BJ (cell line): Measurements from ENCODE around the gene ZBTB20. TPM values are rescaled to one million over a fixed set of nuclear protein-coding genes. Genes with fewer than 3 reads are reported as not detected.

Experiments
- CTCF ChIA-PET: fragments of 350-600 bp; formaldehyde crosslinking; extraction: SDS; loops from one replicate; lab custom pipeline; 2021; ENCODE audit warnings: antibody characterized with exemption, inconsistent platforms; lab: Yijun Ruan, JAX
- POLR2A ChIA-PET: fragments of 300-600 bp; sonication (Branson Sonifier 250); formaldehyde crosslinking; extraction: SDS; loops from one replicate; lab custom pipeline; 2021; ENCODE audit warnings: antibody characterized with exemption; lab: Charles Lee
- DNase-seq: peaks from one replicate; pipeline ENCODE4 v3.0.0-alpha.2; 2011; ENCODE audit warnings: low read depth
- H3K27me3 ChIP-seq: 2 replicates; pipeline ENCODE4 v1.6.0; 2011; ENCODE audit warnings: low read length; ENCODE audit not compliant: control insufficient read depth, insufficient read depth
- H3K36me3 ChIP-seq: 2 replicates; pipeline ENCODE4 v1.5.1; 2011; ENCODE audit warnings: low read length; ENCODE audit not compliant: control insufficient read depth, insufficient read depth
- H3K4me3 ChIP-seq: 2 replicates; pipeline ENCODE4 v1.5.1; 2011; ENCODE audit warnings: low read depth, mild to moderate bottlenecking, control low read depth, low read length
- CTCF ChIP-seq: IDR thresholded peaks from 2 replicates; pipeline ENCODE4 v1.5.1; 2011; ENCODE audit warnings: low read depth, mild to moderate bottlenecking, control low read depth, inconsistent platforms, low read length, moderate library complexity; ENCODE audit not compliant: insufficient read depth
- polyA plus RNA-seq: library from polyadenylated mRNA; depleted of rRNA; stranded (reverse); fragments of >200 nt; gene quantifications from 2 replicates; pipeline ENCODE4 v1.2.3, GENCODE V29; 2011

The ZBTB20 gene
- polyA plus RNA-seq, 1 experiment: 6.0 TPM

DNA sequence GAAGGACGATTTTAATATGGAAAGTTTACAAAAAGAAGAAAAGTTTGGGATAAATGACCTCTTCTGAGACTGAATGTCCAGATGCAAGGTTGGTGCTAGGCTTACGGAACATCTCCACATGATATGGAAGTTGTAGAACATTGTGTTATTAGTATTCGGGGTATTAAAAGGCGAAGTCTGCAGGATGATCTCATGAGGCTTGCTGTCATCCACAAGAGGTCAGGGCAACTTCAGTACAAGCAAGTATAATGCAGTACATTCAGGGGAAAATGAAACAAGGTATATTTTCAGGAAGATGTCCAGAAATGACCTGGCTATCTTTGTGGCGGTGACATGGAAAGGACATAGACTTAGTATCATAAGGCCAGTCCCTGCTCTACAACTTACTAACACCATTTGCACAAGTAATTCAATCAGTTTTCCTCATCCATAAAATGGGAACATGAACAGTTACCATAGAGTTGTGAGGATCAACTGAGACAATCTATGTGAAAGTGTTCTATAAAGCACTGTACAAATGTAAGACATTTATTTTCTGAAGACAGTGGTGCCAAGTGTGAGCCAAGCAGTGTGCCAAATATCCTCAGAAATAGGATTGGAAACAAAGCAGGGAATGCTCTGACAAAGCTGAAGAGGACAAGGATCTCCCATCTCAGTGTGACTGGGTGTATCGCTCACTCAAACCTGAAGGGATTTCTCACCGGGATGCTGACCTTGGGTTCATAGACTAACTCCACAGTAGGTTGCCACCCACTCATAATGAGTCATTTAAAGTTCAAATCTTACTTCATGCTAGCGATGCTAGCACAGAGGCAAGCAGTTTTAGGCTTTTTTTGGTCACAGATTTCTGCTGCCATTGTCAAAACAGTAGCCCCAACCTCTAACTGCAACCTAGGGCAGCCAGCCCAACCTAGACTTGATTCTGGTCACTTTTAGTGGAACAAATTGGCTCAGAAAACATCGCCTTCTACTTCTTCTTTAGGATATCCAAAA, 735.0 kb downstream of the ZBTB20 start:
- no peak overlapping the region for H3K4me3 ChIP-seq
- H3K27me3 ChIP-seq: no peaks in the 10 kb centered on the region
- CTCF ChIA-PET: interaction anchor here (1.1 to 2.1 kb wide), 2 partner anchors 28 kb away, joined by 3 to 5 read pairs; no protein-coding TSS in a partner anchor
- H3K36me3 ChIP-seq: no peaks in the 10 kb centered on the region
- DNase-seq: no peak
- POLR2A ChIA-PET: interaction anchor here (1.2 kb wide), 1 partner anchor 32 kb away, joined by 3 read pairs; no protein-coding TSS in a partner anchor
- TF ChIP-seq CTCF: peak; percentile 29; the same call in 1 of the 2 replicates

DNA sequence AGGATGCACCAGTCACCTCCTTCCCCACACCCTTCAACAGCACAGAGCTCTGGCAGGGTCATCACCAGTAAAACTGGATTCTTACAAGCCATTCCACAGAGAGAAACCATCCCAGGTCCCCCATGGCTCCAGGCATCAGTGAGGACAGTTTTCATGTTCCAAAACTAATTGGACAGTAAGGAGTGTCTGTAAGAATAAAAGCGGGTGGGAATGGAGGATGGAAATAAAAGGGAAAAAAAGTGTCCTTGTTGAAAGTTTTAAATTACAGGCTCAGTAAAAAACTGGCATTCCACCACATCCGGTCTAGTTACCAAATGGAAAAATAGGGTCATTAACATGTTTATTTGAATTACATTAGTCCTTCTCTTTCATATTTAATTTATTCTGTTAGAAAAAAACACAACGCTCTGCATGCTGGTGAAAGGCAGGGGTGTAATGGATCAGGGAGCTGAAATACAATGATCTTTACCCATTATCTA, 735.9 kb downstream of the ZBTB20 start:
- no peak for TF ChIP-seq CTCF
- ChIA-PET POLR2A (interaction anchor here (1.2 kb wide), 1 partner anchor 31 kb away, joined by 3 read pairs; no protein-coding TSS in a partner anchor), CTCF (interaction anchor here (1.1 to 1.3 kb wide), 3 partner anchors 19 to 121 kb away, joined by 3 read pairs; no protein-coding TSS in a partner anchor)
- no peak overlapping the region for H3K4me3 ChIP-seq
- no peaks in the 10 kb centered on the region for H3K36me3 ChIP-seq
- no peaks in the 10 kb centered on the region for H3K27me3 ChIP-seq
- DNase-seq: peak; percentile 69

DNA sequence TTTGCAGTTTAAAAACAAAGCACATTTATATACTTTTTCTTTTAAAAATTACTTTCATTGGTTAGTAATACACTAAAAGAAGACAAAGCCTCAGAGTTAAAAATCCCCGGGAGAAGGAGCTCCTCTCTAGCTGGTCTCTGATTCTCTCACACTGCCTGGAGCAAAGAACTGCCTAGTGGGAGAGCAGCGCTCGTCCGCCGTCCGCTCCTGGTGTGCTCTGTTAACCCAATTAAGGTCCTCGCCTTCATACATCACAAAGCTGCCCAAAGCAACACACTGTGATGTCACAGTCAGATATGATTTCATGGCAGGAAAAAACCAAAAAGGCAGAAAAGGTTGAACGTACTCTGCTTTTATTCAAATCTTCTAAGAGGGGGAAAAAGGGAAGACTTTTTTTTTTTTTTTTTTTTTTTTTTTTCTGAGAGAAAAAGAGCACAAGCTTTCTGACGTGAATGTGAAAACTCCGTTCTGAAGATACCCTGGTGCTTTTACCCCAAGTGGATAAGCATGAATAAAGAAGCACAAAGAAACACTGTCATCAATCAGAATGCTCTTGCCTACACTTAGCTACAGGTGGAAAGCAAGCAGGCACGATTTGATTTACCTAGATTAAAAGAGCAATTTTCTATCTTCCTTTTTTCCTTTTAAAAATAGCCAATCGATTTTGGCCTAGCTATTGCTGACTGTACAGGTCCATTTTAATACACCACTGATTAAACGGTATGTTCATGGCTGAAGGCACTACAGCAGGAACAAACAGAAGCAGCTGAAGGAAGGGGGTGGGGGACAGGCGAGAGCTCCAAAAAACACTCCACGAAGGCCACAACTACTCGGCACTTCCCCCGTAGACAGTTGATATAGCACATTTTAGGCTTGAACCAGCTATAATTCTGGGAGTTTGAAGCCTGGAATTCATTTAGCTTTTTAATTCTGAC, 738.1 kb downstream of the ZBTB20 start:
- DNase-seq: no peak
- Histone ChIP-seq H3K4me3 (no peak overlapping the region), H3K36me3 (no peaks in the 10 kb centered on the region), H3K27me3 (no peaks in the 10 kb centered on the region)
- POLR2A ChIA-PET: interaction anchor here (0.6 to 2.1 kb wide), 3 partner anchors 8 to 359 kb away, joined by 3 to 10 read pairs (median 6); no protein-coding TSS in a partner anchor
- TF ChIP-seq CTCF: no peak
- CTCF ChIA-PET: interaction anchor here (2.0 to 2.5 kb wide), 3 partner anchors 10 to 25 kb away, joined by 5 to 15 read pairs (median 8); no protein-coding TSS in a partner anchor

DNA sequence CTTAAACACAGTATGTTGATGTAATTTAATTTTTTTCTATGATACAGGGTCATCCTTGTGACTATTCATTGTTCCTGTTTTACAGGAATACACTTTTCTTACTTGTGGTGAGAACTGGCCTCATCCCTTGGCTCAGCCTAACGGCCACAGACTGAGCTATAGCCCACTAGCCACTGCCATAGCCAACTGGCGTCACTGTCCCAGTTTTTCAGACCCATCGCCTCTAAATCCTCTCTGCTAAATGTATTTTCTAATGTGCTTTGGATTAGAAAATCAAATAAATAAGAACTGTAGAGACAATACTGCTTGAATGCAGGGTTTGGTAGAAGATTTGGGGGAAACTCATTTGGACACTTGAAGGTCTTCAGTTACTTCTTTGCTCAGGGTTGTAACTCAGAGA, 740.2 kb downstream of the ZBTB20 start:
- POLR2A ChIA-PET: no interaction called here
- CTCF ChIA-PET: no interaction called here
- no peaks in the 10 kb centered on the region for H3K27me3 ChIP-seq
- no peaks in the 10 kb centered on the region for H3K36me3 ChIP-seq
- TF ChIP-seq CTCF: no peak
- DNase-seq: no peak
- no peak overlapping the region for H3K4me3 ChIP-seq
